Measurements from ENCODE around the gene TEX22.

The TEX22 gene

GRCh38 chr14:105421723-105422615 lies 23.6 kb downstream of the TEX22 start:
- peaks cover 14% of the 10 kb centered on the region for H3K36me3 Mint-ChIP-seq (ENCODE audit: low read depth)
- peak overlapping the region; percentile 39 to 53 (median 44) for H3K27ac Mint-ChIP-seq
- H3K4me1 Mint-ChIP-seq: peaks cover 7% of the 10 kb centered on the region
- peaks cover 3% of the 10 kb centered on the region for H3K27me3 Mint-ChIP-seq (ENCODE audit: low read depth)
- TF ChIP-seq CTCF (IDR thresholded peaks at IDR 0.05; ENCODE audit: unreplicated experiment in 3 of 3): no peak
- peaks cover 2% of the 10 kb centered on the region for H3K9me3 Mint-ChIP-seq
- H3K4me3 Mint-ChIP-seq: peak overlapping the region; percentile 74 to 92 (median 92)

DNA sequence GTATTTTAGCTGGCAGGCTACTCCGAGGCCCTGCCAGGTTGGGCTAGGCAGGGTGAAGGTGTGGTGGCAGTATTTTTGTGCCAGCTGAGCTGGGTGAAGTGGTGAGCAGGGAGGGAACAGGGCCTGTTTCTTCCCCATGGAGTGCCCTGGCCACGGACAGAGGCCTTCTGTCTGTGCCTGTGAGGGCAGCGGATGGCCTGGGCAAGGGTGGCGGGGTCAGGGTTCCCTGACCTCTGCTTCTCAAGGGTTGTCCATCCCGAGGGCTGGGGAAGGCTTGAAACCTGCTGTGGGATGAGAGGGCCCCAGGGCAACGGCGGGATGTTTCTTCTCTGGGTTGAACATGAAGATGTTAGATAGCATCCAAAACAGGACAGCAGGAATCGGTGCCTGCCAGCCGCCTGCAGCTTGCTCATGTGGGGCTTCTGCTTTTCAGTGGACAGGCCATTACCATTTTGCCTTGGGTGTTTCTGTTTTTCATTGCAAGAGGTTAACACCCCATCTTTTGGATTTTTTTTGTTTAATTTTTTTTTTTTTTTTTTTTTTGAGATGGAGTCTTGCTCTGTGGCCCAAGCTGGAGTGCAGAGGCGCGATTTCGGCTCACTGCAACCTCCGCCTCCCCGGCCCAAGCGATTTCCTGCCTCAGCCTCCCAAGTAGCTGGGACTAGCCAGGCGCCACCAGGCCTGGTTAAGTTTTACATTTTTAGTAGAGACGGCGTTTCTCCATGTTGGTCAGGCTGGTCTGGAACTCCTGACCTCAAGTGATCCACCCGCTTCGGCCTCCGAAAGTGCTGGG lies 24.6 kb downstream of the TEX22 start:
- peak overlapping the region; percentile 28 to 61 (median 42) for H3K27ac Mint-ChIP-seq
- H3K36me3 Mint-ChIP-seq (ENCODE audit: low read depth): peaks cover 24% of the 10 kb centered on the region
- no peak for TF ChIP-seq CTCF (IDR thresholded peaks at IDR 0.05; ENCODE audit: unreplicated experiment in 3 of 3)
- peaks cover 7% of the 10 kb centered on the region for H3K4me1 Mint-ChIP-seq
- H3K9me3 Mint-ChIP-seq: peaks cover 6% of the 10 kb centered on the region
- H3K27me3 Mint-ChIP-seq (ENCODE audit: low read depth): no peaks in the 10 kb centered on the region
- peak overlapping the region; percentile 47 to 74 (median 74) for H3K4me3 Mint-ChIP-seq

DNA sequence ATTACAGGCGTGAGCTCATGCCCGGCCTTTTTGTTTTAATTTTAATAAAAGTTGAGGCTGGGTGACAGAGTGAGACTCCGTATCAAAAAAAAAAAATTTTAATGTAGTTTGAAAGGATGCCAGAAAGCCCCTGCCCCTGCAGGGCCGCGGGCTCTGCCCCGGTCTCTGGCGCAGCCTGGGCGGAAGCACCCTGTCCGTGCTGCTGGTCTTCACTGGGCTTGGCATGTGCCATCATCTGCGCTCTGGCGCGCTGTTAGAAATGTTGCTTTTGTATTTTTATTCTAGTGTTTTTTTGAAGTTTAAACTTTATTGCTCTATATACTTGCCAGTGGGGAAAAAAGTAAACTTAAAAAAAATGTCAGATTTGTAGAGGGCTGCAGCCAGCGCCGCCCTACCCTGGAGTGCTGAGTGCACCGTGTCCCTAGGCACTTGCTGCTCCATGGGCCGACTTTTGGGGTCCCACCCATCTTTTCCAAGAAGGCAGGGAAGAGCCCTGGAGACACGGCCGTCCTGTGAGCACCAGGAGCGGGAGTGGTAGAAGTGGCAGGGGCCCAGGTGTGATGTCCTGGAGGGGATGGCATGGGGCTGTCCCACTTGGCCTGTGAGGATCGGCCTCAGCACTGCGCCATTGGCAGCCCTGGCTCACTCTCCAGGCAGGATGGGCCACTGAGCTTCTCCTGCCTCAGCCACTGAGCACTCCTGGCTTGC lies 25.3 kb downstream of the TEX22 start:
- Mint-ChIP-seq H3K4me3 (peak overlapping the region; percentile 31 to 53 (median 36)), H3K36me3 (ENCODE audit: low read depth) (peaks cover 31% of the 10 kb centered on the region), H3K27me3 (ENCODE audit: low read depth) (no peaks in the 10 kb centered on the region), H3K27ac (no peak overlapping the region), H3K9me3 (peaks cover 11% of the 10 kb centered on the region), H3K4me1 (peaks cover 4% of the 10 kb centered on the region)
- no peak for TF ChIP-seq CTCF (IDR thresholded peaks at IDR 0.05; ENCODE audit: unreplicated experiment in 3 of 3)

GRCh38 chr14:105424861-105425260 lies 26.5 kb downstream of the TEX22 start:
- H3K4me1 Mint-ChIP-seq: no peaks in the 10 kb centered on the region

GRCh38 chr14:105425823-105426247 lies 27.5 kb downstream of the TEX22 start:
- no peak for TF ChIP-seq CTCF (IDR thresholded peaks at IDR 0.05; ENCODE audit: unreplicated experiment in 3 of 3)
- Mint-ChIP-seq H3K27ac (no peak overlapping the region), H3K4me1 (no peaks in the 10 kb centered on the region), H3K27me3 (ENCODE audit: low read depth) (no peaks in the 10 kb centered on the region), H3K36me3 (ENCODE audit: low read depth) (peaks cover 47% of the 10 kb centered on the region), H3K4me3 (no peak overlapping the region), H3K9me3 (peaks cover 14% of the 10 kb centered on the region)

More at GRCh38 chr14:105424861-105425260, 26.5 kb downstream of the TEX22 start:
- Mint-ChIP-seq H3K9me3 (peaks cover 11% of the 10 kb centered on the region), H3K36me3 (ENCODE audit: low read depth) (peaks cover 38% of the 10 kb centered on the region), H3K27ac (no peak overlapping the region), H3K27me3 (ENCODE audit: low read depth) (no peaks in the 10 kb centered on the region), H3K4me3 (no peak overlapping the region)
- no peak for TF ChIP-seq CTCF (IDR thresholded peaks at IDR 0.05; ENCODE audit: unreplicated experiment in 3 of 3)
